Raji (cell line): ENCODE measurements around the gene ARNT2.

Experiments
- POLR2A ChIP-seq: IDR thresholded peaks from 2 replicates; pipeline ENCODE4 v1.6.1; 2011; ENCODE audit warnings: low read depth, low read length, control low read depth; ENCODE audit not compliant: insufficient read depth

Gene ARNT2

GRCh38 chr15:80487839-80488390 is 83.7 kb downstream of the ARNT2 start:
- no peak for TF ChIP-seq POLR2A

GRCh38 chr15:80489030-80489594 is 84.9 kb downstream of the ARNT2 start:
- no peak for TF ChIP-seq POLR2A

DNA sequence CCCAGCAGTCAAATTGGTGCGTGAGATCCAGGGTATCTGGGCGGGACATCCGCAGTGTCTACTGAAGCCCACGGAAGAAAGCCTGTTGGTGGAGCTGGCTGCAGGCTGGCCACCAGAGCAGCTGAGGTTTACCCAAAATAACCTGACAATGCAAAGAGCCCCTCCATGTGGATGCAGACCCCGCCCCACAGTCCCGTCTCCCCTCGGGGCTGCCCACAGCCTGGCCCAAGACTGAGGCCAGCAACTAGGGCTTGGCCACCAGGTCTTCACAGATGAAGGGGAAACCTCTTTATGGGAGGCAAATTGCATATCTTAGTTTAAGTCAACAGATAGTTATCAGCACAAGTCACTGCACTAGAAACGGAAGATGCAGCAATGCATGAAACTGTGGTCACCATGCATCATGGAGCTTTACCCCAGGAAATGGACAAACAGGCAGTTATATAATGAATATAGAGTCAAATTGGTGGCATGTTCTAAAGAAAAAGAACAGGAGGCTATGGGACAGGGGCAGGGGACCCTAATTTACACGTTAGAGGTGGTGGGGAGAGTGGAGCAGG is 86.3 kb downstream of the ARNT2 start:
- TF ChIP-seq POLR2A: no peak

DNA sequence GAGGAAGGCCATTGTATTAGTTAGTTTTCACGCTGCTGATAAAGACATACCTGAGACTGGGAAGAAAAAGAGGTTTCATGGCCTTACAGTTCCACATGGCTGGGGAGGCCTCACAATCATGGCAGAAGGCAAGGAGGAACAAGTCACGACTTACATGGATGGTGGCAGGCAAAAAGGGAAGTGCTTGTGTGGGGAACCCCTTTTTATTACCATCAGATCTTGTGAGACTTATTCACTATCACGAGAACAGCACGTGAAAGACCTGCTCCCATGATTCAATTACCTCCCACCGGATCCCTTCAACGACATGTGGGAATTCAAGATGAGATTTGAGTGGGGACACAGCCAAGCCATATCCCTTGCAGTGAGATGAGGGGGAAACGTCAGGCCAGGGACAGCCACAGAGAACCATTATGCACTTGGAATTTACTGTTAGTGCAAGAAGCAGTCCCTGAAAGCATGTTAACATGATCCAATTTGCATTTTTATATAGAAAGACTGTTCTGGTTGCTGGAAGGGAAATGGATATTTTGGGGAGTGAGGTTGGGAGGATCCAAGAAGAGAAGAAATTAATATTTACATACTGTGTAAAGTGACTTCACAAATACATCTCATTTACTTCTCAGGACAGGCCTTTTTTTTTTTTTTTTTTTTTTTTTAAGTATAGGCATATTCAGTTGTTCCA is 87.1 kb downstream of the ARNT2 start:
- no peak for TF ChIP-seq POLR2A

DNA sequence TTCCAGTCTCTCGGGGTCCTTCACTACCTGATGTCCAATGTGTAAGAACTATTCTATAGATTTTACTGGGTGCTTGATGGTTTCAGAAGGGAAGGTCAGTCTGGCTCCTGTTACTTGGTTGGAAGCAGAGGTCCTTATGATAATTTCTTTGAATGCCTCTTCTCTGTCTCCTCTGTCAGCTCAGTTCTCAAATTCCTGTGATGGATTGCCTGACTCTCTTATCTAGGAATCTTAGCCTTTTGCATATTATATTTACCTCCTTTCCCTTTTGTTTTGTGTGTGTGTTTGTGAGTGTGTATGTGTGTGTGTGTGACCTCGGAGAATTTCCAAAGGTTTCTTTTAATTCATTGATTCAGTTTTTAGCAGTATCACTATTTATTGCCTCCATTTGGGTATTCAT is 88.2 kb downstream of the ARNT2 start:
- TF ChIP-seq POLR2A: no peak

GRCh38 chr15:80492874-80493273 is 88.7 kb downstream of the ARNT2 start:
- TF ChIP-seq POLR2A: no peak

DNA sequence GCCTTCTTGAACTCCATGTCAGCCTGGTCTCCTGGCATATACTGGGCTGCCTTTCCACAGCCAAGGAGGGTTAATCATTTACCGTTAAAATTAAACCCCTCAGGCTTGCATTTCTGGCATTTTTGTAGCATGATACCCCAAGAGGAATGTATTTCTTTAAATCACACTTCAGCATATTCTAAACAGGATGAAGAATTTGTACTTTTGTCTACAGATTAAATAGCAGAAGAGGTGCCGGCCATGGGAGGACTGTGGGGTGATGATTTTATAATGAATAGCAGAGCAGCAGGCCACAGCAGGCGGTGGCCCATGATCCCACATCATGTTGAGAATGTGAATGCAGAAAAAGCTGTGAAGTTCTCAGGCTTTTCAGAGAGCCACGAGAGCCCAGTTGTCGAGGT is 90.2 kb downstream of the ARNT2 start:
- no peak for TF ChIP-seq POLR2A

GRCh38 chr15:80494756-80495155 is 90.6 kb downstream of the ARNT2 start:
- TF ChIP-seq POLR2A: no peak

DNA sequence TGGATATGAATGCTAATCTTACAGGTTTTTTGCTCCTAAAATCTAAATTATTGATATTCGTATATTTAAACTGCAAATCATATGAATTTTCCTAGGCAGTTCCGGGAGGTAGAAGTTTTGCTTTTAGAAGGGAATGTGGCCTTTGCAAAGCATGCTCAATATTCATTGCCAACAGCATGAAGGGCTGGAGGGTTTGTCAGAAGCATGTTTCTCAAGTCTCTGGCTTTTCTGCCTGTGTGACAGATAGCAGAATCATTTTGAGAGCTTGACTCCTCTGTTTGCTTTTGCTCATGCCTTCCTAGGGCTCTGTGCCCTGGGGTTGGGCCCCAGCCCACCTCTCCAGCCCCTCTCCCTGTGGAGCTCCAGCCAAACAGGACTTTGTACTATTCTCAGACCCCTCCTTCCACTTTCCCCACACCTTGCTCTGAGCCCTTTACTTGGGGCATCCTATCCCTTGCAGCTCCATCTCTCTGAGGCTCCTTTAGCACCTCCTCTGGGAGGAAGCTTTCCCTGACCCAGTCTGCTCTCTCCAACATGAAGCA is 91.3 kb downstream of the ARNT2 start:
- TF ChIP-seq POLR2A: no peak

DNA sequence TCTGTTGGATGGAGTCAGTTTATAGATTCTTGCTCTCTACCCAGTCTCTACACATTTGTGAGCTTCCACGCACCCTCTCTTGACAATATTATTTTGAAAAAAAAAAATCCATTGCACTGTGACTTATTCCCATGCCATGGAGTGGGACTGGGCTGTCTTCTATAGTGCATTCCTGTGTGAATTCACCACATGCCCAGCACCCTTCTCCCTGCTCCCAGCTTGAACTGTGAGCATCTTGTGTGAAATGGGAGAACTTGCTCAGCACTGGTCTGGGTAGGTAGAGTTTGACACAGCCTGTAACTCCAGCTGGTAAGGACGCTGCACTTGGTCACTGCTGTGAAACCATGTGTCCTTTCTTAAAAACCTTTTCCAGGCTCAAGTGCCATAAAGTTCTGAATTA is 91.9 kb downstream of the ARNT2 start:
- TF ChIP-seq POLR2A: no peak

DNA sequence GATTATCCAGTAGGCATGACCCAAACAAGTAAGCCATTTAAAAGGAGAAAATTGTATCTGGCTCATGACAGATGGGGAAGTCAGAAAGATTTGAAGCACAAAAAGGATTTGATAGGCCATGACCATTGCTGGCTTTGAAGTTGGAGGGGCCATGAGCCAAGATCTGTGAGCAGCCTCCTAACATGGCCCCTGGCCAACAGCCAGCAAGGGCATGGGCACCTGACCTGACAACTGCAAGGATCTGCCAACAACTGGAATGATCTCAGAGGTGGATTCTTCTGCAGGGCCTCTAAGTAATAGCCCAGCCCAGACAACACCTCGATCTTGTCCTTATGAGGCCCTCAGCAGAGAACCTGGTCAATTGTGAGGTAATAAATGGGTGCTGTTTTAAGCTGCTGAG is 93.0 kb downstream of the ARNT2 start:
- TF ChIP-seq POLR2A: no peak

- no peak for TF ChIP-seq POLR2A
Observed at GRCh38 chr15:80498652-80499051, 94.5 kb downstream of the ARNT2 start.

DNA sequence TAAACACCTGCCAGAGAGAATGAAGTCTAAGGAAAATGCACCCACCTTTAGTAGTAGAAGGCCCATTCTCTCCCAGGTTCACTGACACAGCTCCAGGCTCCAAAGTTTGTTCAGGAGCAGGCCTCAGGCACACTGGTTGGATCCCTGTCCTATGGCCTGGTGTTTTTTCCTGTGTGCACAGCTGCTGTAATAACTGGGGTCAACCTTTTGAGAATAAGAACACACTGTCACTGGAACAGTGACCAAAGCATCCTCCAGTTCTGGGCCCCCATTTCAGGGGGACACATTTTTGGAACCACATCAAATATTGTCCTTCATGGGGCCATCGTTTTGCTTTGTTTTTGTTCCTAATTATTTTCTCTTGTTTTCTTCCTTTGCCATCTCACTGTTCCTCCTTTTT is 95.8 kb downstream of the ARNT2 start:
- no peak for TF ChIP-seq POLR2A

- no peak for TF ChIP-seq POLR2A
Observed at GRCh38 chr15:80501476-80501875, 97.3 kb downstream of the ARNT2 start.

- TF ChIP-seq POLR2A: no peak
Observed at GRCh38 chr15:80502782-80503181, 98.6 kb downstream of the ARNT2 start.

- no peak for TF ChIP-seq POLR2A
Observed at GRCh38 chr15:80503319-80503952, 99.3 kb downstream of the ARNT2 start.

DNA sequence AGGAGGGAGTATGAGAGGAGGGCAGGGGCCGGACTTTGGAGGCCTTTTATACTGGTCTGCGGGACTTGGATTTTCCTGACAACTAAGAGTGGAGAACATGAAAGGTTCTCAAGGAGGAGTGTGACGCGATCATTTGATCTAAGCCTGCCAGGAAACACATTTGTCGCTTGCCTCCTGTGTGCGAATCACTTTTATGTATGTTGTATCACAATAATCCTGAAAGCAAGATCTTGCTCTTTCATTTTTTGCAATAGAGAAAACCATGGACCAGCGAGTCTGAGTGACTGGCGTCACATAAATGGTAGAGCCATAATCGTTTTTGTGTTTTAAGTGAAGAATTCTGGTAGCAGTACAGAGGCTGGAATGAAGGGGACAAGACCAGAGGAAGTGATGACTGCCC is 100.7 kb downstream of the ARNT2 start:
- no peak for TF ChIP-seq POLR2A
